Inflammatory macrophage (primary cell): ENCODE data around the gene LASP1.
"Not testable (repeated sequence)": the region's sequence is repeated elsewhere in the genome, so short reads cannot be mapped to it uniquely, and the experiment has no call there.

Source experiments
- DNase-seq, 2 donors: peaks; one replicate each; pipeline ENCODE4 v3.0.0-alpha.2; 2020 to 2022

Gene LASP1

DNA sequence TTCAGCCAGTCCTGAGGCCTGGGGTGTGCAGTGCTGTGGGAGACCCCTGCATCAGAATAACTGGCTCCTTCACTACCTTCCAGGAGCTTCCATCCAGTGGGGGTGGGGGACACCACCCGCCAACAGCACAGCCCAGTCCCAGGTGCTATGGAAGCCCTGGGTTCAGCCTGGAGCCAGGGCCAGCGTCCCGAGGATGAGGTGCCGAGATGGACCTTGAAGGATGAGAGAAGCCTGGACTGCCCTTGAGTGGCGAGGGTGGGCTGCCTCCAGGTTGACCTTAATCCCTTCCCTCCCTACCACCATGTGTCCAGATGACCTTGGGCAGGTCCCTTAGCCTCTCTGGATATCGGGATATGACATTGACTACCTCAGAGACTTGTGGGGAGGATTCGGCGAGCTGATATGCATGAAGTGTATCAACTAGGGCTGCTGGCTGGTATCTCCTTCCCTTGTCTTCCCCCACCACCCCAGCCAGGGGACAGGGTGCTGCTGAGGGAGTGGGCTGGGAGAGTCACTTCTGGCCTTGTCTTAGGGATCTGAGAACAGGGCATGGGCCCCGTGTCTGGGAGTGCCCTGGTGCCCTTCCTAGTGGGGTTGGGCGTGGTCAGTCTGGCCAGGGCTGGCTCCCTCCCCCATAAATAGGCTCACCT, 41.3 kb downstream of the LASP1 start:
- no peak for DNase-seq

DNA sequence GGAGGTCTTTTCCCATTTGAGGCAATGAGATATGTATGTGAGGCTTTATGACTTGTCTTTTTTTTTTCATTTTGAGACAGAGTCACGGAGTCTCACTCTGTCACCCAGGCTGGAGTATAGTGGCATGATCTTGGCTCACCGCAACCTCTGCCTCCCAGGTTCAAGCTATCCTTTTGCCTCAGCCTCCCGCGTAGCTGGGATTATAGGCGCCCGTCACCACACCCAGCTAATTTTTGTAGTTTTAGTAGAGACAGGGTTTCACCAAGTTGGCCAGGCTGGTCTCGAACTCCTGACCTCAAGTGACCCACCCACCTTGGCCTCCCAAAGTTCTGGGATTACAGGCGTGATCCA, 41.8 kb downstream of the LASP1 start:
- DNase-seq, result not testable (repeated sequence)

DNA sequence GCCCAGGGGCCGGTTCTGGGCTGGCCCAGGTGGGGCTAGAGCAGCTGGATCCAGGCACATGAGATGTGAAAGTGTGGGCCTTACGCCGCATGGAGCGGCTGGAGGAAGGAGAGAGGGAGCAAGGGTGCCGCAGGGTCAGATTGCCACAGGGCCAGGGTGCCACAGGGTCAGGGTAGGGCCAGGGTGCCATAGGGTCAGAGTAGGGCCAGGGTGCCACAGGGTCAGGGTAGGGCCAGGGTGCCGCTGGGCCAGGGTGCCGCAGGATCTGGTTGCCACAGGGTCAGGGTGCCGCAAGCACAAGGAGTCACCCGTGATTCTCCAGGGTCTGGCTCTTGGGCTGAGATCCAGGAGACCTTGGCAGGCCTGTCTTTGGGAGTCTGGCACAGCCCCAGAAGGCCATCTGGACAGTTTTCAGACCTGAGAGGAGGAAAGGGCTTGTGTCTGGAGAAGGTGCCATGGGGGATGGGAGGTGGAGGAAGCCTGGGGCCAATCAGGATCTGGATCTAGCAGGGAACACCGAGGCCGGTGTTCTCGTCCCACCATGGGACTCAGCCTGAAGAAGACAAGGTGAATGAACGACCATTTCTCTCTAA, 42.5 kb downstream of the LASP1 start:
- DNase-seq, result no peak

DNA sequence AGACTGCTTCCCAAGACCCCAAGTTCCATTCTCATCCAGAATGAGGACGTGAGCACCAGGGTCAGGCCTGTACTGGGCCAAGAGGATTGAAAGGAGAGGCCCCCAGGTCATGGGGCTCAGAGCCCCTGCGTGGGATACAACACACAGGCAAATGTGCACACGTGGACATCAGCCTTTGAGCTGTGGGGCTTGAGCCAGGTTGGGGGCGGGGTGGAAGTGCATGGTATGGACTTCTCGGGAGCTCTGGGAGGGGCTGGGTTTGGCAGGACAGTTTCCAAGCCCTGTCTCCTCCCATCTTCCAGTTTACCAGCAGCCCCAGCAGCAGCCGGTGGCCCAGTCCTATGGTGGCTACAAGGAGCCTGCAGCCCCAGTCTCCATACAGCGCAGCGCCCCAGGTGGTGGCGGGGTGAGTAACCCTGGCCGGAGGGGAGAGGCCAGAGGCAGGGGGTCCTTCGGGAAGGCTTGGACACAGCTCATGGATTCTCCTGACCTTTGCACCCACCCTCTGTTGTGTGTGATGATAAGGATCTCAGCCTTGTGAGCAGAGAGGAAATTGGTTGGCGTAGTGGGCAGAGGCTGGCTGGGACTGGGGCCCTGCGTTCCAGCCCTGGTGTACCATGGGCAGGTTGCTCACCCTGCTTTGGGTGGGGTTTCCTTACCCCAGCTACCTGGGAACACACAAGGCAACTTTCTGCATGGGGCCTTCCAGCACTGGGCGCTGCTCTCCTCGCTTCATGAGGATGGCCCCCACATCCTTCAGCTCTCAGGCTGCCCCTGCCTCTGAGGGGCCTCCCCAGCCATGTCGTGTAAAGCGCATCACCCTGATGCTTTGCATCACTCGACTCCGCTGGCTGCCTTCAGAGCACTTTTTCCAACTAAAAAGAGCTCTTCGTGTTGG, 45.1 kb downstream of the LASP1 start:
- DNase-seq, result no peak

DNA sequence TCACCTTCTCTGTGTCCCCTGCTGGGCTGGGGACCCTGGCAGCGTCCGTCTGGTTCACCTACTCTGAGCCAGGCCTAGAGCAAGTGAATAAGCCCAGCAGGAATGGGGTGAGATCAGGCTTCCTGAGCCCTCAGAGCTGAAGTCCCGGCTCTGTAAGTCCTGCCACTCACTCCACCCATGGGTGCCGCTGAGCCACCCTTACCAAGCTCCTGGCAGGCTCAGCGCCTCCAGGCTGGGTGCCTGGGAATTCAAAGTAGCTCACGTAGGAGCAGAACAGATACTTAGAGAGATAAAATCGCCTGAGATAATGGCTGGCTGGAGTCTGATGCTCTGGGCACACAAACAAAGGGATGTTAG, 45.8 kb downstream of the LASP1 start:
- DNase-seq, result no peak

DNA sequence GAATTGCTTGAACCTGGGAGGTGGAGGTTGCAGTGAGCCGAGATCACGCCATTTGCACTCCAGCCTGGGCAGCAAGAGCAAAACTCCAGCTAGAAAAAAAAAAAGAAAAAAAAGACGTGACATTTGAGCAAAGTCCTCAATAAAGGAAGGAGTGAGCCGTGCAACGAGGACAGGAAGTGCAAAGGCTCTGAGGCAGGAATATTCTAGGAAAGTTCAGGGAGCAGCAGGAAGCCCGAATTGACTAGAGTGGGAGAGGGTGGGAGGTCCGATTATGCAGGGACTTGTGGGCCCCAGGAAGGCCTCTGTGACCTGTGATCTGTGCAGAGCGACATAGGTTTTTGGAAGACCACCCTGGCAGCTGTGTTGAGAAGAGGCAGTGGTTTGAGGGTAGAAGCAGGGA, 46.9 kb downstream of the LASP1 start:
- DNase-seq, result no peak

DNA sequence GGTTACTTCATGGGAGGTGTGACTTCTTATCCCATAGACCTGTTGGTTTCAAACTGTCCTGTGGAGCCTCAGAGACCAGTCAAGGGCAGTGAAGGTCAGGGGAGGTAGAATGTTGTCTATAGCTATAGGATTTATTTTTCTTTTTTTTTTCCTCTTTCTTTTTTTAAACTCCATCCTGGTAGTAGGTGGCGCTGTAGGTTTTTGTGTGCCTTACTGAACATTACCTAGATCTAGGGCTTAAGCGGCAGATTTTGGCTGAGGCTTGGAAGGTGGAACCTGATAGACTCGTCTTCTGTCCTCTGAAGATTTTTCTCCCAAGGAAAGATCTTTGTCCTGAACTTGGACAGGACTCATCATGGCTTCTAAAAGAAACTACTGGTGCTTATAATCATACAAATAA, 47.4 kb downstream of the LASP1 start:
- no peak for DNase-seq

DNA sequence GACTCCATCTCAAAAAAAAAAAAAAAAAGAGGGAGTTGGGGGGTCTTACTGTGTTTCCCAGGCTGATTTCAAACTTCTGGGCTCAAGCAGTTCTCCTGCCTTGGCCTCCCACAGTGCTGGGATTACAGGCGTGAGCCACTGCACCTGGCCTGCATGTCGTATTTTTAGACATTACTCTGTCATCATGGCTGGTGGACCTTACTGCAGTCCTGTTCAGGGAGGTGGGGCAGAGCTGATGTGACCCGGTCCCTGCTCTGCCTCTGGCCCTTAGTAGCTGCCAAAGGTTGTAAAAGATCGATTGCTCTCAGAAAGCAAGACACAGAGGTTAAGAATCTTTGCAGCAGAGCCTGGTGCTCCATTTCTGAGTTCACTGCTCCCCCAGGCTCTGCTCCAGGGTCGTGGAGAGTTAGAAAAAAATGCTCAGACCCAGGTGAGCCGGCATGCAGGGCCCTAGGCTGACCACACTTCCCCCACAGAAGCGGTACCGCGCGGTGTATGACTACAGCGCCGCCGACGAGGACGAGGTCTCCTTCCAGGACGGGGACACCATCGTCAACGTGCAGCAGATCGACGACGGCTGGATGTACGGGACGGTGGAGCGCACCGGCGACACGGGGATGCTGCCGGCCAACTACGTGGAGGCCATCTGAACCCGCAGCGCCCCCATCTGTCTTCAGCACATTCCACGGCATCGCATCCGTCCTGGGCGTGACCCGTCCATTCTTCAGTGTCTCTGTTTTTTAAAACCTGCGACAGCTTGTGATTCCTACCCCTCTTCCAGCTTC, 48.5 kb downstream of the LASP1 start:
- no peak for DNase-seq

DNA sequence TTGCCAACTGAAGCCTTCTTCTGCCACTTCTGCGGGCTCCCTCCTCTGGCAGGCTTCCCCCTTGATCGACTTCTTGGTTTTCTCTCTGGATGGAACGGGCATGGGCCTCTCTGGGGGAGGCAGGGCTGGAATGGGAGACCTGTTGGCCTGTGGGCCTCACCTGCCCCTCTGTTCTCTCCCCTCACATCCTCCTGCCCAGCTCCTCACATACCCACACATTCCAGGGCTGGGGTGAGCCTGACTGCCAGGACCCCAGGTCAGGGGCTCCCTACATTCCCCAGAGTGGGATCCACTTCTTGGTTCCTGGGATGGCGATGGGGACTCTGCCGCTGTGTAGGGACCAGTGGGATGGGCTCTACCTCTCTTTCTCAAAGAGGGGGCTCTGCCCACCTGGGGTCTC, 49.1 kb downstream of the LASP1 start:
- no peak for DNase-seq

DNA sequence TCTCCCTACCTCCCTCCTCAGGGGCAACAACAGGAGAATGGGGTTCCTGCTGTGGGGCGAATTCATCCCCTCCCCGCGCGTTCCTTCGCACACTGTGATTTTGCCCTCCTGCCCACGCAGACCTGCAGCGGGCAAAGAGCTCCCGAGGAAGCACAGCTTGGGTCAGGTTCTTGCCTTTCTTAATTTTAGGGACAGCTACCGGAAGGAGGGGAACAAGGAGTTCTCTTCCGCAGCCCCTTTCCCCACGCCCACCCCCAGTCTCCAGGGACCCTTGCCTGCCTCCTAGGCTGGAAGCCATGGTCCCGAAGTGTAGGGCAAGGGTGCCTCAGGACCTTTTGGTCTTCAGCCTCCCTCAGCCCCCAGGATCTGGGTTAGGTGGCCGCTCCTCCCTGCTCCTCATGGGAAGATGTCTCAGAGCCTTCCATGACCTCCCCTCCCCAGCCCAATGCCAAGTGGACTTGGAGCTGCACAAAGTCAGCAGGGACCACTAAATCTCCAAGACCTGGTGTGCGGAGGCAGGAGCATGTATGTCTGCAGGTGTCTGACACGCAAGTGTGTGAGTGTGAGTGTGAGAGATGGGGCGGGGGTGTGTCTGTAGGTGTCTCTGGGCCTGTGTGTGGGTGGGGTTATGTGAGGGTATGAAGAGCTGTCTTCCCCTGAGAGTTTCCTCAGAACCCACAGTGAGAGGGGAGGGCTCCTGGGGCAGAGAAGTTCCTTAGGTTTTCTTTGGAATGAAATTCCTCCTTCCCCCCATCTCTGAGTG, 49.6 kb downstream of the LASP1 start:
- no peak for DNase-seq

DNA sequence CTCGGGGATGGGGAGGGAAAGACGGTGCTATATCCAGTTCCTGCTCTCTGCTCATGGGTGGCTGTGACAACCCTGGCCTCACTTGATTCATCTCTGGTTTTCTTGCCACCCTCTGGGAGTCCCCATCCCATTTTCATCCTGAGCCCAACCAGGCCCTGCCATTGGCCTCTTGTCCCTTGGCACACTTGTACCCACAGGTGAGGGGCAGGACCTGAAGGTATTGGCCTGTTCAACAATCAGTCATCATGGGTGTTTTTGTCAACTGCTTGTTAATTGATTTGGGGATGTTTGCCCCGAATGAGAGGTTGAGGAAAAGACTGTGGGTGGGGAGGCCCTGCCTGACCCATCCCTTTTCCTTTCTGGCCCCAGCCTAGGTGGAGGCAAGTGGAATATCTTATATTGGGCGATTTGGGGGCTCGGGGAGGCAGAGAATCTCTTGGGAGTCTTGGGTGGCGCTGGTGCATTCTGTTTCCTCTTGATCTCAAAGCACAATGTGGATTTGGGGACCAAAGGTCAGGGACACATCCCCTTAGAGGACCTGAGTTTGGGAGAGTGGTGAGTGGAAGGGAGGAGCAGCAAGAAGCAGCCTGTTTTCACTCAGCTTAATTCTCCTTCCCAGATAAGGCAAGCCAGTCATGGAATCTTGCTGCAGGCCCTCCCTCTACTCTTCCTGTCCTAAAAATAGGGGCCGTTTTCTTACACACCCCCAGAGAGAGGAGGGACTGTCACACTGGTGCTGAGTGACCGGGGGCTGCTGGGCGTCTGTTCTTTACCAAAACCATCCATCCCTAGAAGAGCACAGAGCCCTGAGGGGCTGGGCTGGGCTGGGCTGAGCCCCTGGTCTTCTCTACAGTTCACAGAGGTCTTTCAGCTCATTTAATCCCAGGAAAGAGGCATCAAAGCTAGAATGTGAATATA, 50.8 kb downstream of the LASP1 start:
- DNase-seq, result no peak

DNA sequence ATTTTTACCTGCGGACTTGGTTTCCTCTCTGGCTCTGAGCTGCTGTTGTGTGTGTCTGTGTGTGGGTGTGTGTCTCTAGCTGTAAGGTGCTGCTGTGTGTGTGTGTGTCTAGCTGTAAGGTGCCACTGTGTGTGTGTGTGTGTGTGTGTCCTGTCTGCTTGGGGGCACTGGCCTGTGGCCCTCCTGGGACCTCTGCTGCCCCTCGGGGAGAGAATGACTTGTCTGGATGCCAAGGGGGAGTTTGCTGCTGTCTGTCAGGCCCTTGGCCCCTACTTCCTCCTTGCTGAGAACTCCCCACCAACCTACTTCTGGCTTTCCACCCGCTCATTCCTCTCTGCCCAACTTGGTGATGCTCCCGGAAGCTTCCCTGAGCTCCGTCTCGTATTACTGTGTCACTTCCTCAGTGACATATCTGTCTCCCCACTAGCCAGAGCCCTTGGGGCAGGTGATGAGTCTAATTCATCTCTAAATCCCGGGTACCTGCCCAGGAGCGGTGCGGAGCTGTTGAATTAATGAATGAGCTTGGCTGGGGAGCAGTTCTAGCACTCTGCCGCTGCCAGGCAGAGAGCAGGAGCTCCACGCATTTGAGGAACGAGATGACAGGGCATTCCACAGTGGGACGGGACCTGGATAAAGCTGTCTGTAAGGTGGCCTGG, 52.0 kb downstream of the LASP1 start:
- peak; percentile 42 to 55 for DNase-seq

DNA sequence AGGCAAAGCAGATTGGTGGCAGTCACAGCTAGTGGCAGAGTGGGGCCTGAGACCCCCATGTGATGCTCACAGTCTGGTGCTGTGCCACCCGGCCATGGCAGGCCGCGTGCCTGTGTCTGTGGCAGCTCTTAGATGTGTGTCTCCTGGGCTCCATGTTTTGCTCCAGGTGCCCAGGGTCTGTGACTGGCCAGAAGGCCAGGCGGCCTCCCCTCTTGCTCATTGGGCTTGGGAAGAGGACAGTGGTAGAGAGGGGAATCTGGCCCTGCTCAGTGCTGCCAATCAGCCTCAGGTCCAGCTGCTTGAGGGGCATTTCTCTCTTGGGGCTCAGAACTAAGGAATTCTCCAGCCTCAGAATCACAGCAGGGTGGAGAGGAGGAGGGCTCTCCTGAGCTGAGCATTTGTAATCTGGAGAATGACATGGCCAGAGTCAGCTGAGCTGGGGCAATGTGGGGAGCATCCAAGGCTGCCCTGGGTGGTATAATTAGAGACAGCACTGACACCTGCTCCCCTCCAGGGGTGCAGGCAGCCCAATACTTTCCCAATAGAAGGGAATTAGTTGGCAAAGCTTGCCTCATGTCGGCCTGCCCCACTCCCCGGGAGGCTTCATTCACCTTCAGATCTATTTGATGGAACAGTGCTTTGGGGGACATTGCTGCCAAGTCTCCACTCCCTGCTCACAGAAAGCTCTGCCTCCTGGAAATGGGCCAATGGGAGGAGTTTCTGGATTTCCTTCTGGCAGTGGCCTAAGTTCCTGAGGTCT, 52.9 kb downstream of the LASP1 start:
- DNase-seq, result peak; percentile 15 to 36

DNA sequence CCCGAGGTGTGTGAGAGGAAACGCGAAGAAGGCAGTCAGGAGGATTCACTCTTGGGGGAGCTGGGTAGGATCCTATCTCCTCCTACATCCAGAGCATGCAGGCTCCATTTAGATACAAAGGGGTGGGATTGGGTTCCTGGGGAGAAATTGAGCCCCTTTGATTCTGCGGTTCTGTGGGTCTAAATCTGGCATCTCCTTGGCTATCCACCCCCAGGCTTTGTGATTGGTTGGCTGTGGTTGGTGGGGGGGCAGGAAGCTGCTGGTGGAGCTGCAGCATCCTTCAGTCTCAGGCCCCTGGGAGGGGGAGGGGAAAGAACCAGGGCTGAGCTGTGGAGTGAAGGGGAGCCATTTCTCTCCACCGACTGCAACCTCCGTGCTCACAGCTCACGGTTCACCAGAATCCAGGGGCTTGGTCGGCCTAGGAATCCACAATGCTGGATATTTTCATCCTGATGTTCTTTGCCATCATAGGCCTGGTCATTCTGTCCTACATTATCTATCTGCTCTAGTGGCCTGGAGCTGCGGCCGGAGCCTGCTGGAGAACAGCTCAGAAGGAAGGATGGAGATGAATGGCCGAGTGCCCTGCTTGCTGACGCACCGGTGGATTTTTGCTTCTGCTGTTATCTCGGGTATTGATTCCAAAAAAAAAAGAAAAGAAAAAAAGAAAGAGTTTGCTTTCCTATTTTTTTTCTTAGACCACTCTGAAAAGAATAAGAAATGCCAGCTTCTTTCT, 55.6 kb downstream of the LASP1 start, which contains the start of gene LASP1NB:
TSS of gene LASP1NB (plus strand) at position 352 of the 733 bp plus-strand sequence.
- DNase-seq, result no peak

DNA sequence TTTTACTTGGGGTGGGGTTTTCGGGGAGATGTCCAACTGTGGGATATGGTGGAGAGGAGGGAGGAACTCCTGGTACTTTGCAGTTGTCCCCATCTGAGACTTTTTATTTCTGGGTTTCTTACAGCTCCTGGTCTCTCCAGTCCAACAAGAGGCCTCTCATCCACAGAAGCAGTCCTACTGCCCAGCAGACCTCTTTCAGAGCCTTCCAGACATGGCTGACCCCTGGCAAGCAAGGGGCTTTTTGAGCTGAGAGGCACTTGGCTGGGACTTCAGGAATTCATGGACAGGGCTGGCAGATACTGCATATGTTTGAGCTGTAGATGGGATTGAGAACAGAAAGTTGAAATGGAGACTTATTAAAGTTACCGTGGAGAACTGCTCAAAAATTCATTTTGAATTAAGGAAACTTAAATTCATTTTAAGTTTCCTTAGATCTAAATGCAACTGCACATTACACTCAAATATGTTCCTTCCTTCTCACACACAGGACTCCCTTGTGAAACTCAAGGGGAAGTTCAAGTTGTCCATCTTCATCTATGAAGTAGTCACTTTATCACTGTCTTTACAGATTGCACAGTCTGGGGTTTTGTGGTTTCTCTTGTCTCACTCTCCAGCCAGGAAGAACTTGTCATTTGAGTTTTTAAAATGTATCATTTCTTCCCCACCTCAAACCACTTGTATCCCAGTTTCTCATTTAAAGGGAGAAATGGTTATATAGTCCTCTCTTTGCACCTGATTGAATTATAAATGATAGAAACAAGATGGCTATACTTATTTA, 56.6 kb downstream of the LASP1 start:
- peak; percentile 77 to 90 for DNase-seq

DNA sequence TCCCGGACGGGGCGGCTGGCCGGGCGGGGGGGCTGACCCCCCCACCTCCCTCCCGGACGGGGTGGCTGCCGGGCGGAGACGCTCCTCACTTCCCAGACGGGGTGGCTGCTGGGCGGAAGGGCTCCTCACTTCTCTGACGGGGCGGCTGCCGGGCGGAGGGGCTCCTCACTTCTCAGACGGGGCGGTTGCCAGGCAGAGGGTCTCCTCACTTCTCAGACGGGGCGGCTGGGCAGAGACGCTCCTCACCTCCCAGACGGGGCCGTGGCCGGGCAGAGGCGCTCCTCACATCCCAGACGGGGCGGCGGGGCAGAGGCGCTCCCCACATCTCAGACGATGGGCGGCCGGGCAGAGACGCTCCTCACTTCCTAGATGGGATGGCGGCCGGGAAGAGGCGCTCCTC, 60.9 kb downstream of the LASP1 start:
- DNase-seq, result not testable (repeated sequence)

DNA sequence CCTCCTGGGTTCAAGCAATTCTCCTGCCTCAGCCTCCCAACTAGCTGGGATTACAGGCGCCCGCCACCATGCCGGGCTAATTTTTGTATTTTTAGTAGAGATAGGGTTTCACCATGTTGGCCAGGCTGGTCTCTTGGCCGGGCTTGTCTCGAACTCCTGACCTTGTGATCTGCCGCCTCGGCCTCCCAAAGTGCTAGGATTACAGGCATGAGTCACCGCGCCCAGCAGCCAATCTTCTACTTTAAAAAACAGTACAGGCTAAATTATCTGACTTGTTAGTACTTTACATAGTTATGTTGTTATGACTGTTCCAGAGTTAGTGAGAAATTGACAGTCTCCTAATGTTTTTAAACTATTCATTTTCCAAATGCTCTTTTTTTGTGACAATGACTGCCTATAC, 64.1 kb downstream of the LASP1 start:
- not testable (repeated sequence) for DNase-seq

DNA sequence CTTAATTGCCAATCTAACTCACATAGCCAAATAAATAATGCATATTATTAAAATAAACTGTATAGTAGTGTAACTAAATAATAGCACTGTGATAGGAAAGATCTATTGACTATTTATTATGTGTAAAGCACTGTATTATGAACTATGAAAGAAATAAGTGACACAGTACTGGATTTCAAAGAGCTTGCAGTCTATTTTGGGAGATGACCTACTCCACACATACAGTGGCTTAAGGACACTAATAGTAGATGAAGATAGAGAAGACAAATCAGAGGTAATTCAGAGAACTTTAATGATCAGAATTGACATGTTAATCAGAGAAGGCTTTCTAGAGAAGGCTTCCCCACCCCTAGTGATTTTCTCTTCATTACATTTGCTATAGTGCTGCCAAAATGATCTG, 70.1 kb downstream of the LASP1 start:
- no peak for DNase-seq
